ENCODE measurements around the gene SORCS2. TPM values are rescaled to one million over a fixed set of nuclear protein-coding genes. Genes with fewer than 3 reads are reported as not detected.

SORCS2 gene
- total RNA-seq, 2 donors from 2014 or later, result 0.68 to 0.92 TPM

DNA sequence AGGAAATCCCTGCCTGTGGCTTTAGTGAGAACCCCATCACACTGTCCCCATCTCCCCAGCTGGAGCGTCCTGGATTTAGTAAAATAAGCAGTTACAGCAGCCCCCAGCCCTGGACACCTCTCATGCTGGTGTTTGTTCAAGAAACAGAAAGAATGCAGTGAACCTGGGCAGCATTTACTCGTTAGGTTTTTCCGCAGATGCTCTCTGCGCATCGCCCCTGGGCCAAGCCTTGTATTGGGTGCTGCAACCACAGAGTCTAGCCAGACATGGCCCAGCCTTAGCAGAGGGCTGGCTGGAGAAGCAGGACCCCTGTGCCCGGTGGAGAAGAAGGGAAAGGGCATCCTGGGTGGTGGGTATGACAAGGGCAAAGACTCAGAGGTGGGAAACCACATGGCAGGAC, 378.7 kb downstream of the SORCS2 start:
- no peaks in the 10 kb centered on the region for H3K36me3 ChIP-seq
- H3K27ac ChIP-seq, result no peak overlapping the region
- no peaks in the 10 kb centered on the region for H3K27me3 ChIP-seq (replicated peaks; ENCODE audit: insufficient read depth)
- no peaks in the 10 kb centered on the region for H3K4me1 ChIP-seq (ENCODE audit: control insufficient read depth in 1 of 2, low read depth in 2 of 2)
- TF ChIP-seq, protein P1, sequence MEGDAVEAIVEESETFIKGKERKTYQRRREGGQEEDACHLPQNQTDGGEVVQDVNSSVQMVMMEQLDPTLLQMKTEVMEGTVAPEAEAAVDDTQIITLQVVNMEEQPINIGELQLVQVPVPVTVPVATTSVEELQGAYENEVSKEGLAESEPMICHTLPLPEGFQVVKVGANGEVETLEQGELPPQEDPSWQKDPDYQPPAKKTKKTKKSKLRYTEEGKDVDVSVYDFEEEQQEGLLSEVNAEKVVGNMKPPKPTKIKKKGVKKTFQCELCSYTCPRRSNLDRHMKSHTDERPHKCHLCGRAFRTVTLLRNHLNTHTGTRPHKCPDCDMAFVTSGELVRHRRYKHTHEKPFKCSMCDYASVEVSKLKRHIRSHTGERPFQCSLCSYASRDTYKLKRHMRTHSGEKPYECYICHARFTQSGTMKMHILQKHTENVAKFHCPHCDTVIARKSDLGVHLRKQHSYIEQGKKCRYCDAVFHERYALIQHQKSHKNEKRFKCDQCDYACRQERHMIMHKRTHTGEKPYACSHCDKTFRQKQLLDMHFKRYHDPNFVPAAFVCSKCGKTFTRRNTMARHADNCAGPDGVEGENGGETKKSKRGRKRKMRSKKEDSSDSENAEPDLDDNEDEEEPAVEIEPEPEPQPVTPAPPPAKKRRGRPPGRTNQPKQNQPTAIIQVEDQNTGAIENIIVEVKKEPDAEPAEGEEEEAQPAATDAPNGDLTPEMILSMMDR (IDR thresholded peaks at IDR 0.05), result no peak
- ATAC-seq (ENCODE audit: insufficient number of reproducible peaks, low FRiP score, low read depth), result no peak
- H3K9me3 ChIP-seq, result peaks cover 6% of the 10 kb centered on the region
- H3K4me3 ChIP-seq, result no peak overlapping the region
- DNase-seq (ENCODE audit: low spot score), result no peak

DNA sequence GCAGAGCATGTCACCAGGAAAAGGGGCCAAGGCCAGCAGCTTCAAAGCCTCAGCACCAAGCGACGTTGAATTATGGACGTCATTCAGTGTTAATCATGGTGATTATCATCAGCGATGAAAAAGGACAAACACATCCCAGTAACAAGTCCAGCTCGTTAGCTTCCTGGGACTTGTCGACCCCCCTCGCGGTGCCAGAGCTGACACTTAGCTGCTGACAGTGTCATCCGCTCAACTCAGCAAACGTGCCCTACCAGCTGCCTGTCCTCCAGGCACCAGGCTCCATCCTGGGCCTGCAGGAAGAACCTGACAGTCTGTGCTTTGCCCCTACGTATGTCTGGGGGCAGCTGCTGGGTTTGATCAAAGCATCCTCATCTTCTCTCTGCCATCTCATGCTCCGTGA, 379.4 kb downstream of the SORCS2 start:
- H3K9me3 ChIP-seq, result peaks cover 13% of the 10 kb centered on the region
- no peak overlapping the region for H3K4me3 ChIP-seq
- TF ChIP-seq, protein P1 (IDR thresholded peaks at IDR 0.05), result no peak
- DNase-seq (ENCODE audit: low spot score) (no peak), ATAC-seq (ENCODE audit: insufficient number of reproducible peaks, low FRiP score, low read depth) (no peak)
- H3K27me3 ChIP-seq (replicated peaks; ENCODE audit: insufficient read depth), result no peaks in the 10 kb centered on the region
- H3K27ac ChIP-seq, result no peak overlapping the region
- H3K36me3 ChIP-seq, result no peaks in the 10 kb centered on the region
- no peaks in the 10 kb centered on the region for H3K4me1 ChIP-seq (ENCODE audit: control insufficient read depth in 1 of 2, low read depth in 2 of 2)

GRCh38 chr4:7572894-7573293, 380.6 kb downstream of the SORCS2 start:
- Histone ChIP-seq H3K27me3 (replicated peaks; ENCODE audit: insufficient read depth) (no peaks in the 10 kb centered on the region), H3K27ac (no peak overlapping the region), H3K4me3 (no peak overlapping the region), H3K36me3 (no peaks in the 10 kb centered on the region), H3K4me1 (ENCODE audit: control insufficient read depth in 1 of 2, low read depth in 2 of 2) (no peaks in the 10 kb centered on the region), H3K9me3 (peaks cover 25% of the 10 kb centered on the region)
- DNase-seq (ENCODE audit: low spot score), result no peak
- TF ChIP-seq, protein P1 (IDR thresholded peaks at IDR 0.05), result no peak
- no peak for ATAC-seq (ENCODE audit: insufficient number of reproducible peaks, low FRiP score, low read depth)

- ATAC-seq (ENCODE audit: insufficient number of reproducible peaks, low FRiP score, low read depth) (no peak), DNase-seq (ENCODE audit: low spot score) (no peak)
- Histone ChIP-seq H3K27me3 (replicated peaks; ENCODE audit: insufficient read depth) (no peaks in the 10 kb centered on the region), H3K4me1 (ENCODE audit: control insufficient read depth in 1 of 2, low read depth in 2 of 2) (no peaks in the 10 kb centered on the region), H3K36me3 (no peaks in the 10 kb centered on the region), H3K27ac (no peak overlapping the region), H3K9me3 (peaks cover 26% of the 10 kb centered on the region), H3K4me3 (no peak overlapping the region)
- TF ChIP-seq, protein P1 (IDR thresholded peaks at IDR 0.05), result no peak
Observed at GRCh38 chr4:7573576-7574091, 381.3 kb downstream of the SORCS2 start.

GRCh38 chr4:7574287-7575014, 382.1 kb downstream of the SORCS2 start:
- no peak overlapping the region for H3K4me3 ChIP-seq
- TF ChIP-seq, protein P1 (IDR thresholded peaks at IDR 0.05), result no peak
- H3K27ac ChIP-seq, result no peak overlapping the region
- H3K36me3 ChIP-seq, result no peaks in the 10 kb centered on the region
- H3K9me3 ChIP-seq, result peaks cover 26% of the 10 kb centered on the region
- H3K27me3 ChIP-seq (replicated peaks; ENCODE audit: insufficient read depth), result no peaks in the 10 kb centered on the region
- ATAC-seq (ENCODE audit: insufficient number of reproducible peaks, low FRiP score, low read depth) (no peak), DNase-seq (ENCODE audit: low spot score) (no peak)
- H3K4me1 ChIP-seq (ENCODE audit: control insufficient read depth in 1 of 2, low read depth in 2 of 2), result no peaks in the 10 kb centered on the region
